BJ (cell line): ENCODE results near the gene KRT3. TPM values are rescaled to one million over a fixed set of nuclear protein-coding genes. Genes with fewer than 3 reads are reported as not detected.

Experiments
- CTCF ChIA-PET: fragments of 350-600 bp; formaldehyde crosslinking; extraction: SDS; loops from one replicate; lab custom pipeline; 2021; ENCODE audit warnings: antibody characterized with exemption, inconsistent platforms; lab: Yijun Ruan, JAX
- POLR2A ChIA-PET: fragments of 300-600 bp; sonication (Branson Sonifier 250); formaldehyde crosslinking; extraction: SDS; loops from one replicate; lab custom pipeline; 2021; ENCODE audit warnings: antibody characterized with exemption; lab: Charles Lee
- DNase-seq: peaks from one replicate; pipeline ENCODE4 v3.0.0-alpha.2; 2011; ENCODE audit warnings: low read depth
- H3K27me3 ChIP-seq: 2 replicates; pipeline ENCODE4 v1.6.0; 2011; ENCODE audit warnings: low read length; ENCODE audit not compliant: control insufficient read depth, insufficient read depth
- H3K36me3 ChIP-seq: 2 replicates; pipeline ENCODE4 v1.5.1; 2011; ENCODE audit warnings: low read length; ENCODE audit not compliant: control insufficient read depth, insufficient read depth
- H3K4me3 ChIP-seq: 2 replicates; pipeline ENCODE4 v1.5.1; 2011; ENCODE audit warnings: low read depth, mild to moderate bottlenecking, control low read depth, low read length
- CTCF ChIP-seq: IDR thresholded peaks from 2 replicates; pipeline ENCODE4 v1.5.1; 2011; ENCODE audit warnings: low read depth, mild to moderate bottlenecking, control low read depth, inconsistent platforms, low read length, moderate library complexity; ENCODE audit not compliant: insufficient read depth
- polyA plus RNA-seq: library from polyadenylated mRNA; depleted of rRNA; stranded (reverse); fragments of >200 nt; gene quantifications from 2 replicates; pipeline ENCODE4 v1.2.3, GENCODE V29; 2011

KRT3 gene
- polyA plus RNA-seq, 1 experiment: not detected

- TF ChIP-seq CTCF: no peak
- Histone ChIP-seq H3K4me3 (no peak overlapping the region), H3K27me3 (peaks cover 9% of the 10 kb centered on the region), H3K36me3 (no peaks in the 10 kb centered on the region)
- POLR2A ChIA-PET: no interaction called here
- no peak for DNase-seq
- CTCF ChIA-PET: interaction anchor here (0.6 to 1.6 kb wide), 3 partner anchors 10 to 17 kb away, joined by 3 to 5 read pairs (median 3); no protein-coding TSS in a partner anchor
These were observed 19.5 kb downstream of the KRT3 start for GRCh38 chr12:52776435-52776834.

DNA sequence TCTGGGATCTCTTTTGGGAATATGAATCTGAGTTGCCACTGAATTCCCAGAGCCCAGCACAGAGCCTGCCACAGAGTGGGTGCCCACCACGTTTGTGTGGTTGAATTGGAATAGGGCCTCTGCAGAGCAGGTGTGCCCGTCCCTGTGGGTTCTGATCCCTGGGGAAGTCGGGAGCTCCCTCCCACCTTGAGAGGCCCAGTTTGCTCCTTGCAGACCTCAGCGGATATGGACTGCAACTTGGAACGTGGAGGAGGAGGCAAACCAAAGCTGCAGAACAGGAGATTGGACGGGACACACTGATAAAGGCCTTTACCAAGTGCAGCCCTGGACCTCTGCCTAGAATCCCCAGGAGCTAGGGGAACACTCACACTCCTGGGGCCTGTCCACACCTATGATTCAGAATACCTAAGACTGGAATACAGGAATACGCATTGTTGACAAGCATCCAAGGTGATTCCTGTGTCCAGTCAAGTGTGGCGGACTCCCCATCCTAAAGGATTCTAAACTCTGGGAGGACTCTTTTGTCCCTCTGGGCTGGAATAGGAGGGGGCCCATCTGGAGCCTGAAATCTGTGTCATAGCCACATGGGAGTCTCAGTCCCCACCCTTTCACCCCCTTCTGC lies 21.2 kb downstream of the KRT3 start:
- CTCF ChIA-PET: interaction anchor here (0.5 to 1.6 kb wide), 2 partner anchors 15 to 157 kb away, joined by 3 to 5 read pairs; no protein-coding TSS in a partner anchor
- DNase-seq: no peak
- H3K27me3 ChIP-seq: peaks cover 7% of the 10 kb centered on the region
- no peaks in the 10 kb centered on the region for H3K36me3 ChIP-seq
- TF ChIP-seq CTCF: no peak
- POLR2A ChIA-PET: no interaction called here
- no peak overlapping the region for H3K4me3 ChIP-seq

GRCh38 chr12:52772772-52773171 lies 23.1 kb downstream of the KRT3 start:
- DNase-seq: no peak
- no peak for TF ChIP-seq CTCF
- ChIA-PET CTCF (interaction anchor here (1.4 kb wide), 1 partner anchor 106 kb away, joined by 3 read pairs; no protein-coding TSS in a partner anchor), POLR2A (no interaction called here)
- Histone ChIP-seq H3K27me3 (peaks cover 6% of the 10 kb centered on the region), H3K36me3 (no peaks in the 10 kb centered on the region), H3K4me3 (no peak overlapping the region)

DNA sequence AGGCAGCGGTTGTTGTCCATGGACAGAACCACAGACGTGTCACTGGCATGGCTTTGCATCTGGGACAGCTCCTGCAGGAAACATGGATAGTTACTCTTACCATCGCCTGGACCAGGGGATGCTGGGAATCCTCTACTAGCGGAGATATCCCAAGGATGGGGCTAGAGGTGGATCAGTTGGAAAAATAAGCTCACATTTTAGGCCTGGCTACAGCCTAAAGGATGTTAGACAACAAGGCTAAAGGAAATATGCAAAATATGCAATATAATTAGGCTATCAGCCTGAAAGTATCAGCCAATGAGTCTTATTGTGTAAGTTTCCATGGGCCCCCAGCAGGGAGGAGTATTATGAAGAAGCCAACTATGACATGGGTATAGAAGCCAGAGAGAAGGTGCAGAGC lies 23.7 kb downstream of the KRT3 start:
- no peak overlapping the region for H3K4me3 ChIP-seq
- ChIA-PET CTCF (interaction anchor here (1.4 kb wide), 1 partner anchor 107 kb away, joined by 3 read pairs; no protein-coding TSS in a partner anchor), POLR2A (interaction anchor here (0.6 kb wide), 1 partner anchor 26 kb away, joined by 4 read pairs; no protein-coding TSS in a partner anchor)
- no peak for TF ChIP-seq CTCF
- H3K27me3 ChIP-seq: peaks cover 5% of the 10 kb centered on the region
- DNase-seq: no peak
- no peaks in the 10 kb centered on the region for H3K36me3 ChIP-seq

- no peaks in the 10 kb centered on the region for H3K36me3 ChIP-seq
- POLR2A ChIA-PET: no interaction called here
- no peak for TF ChIP-seq CTCF
- CTCF ChIA-PET: no interaction called here
- DNase-seq: no peak
- peaks cover 5% of the 10 kb centered on the region for H3K27me3 ChIP-seq
- H3K4me3 ChIP-seq: no peak overlapping the region
These were observed 24.4 kb downstream of the KRT3 start for GRCh38 chr12:52771505-52771904.
